AG04449 (cell line): ENCODE results near the gene TUBB4A.

Source experiments
- CTCF ChIA-PET: fragments of 350-600 bp; formaldehyde crosslinking; extraction: SDS; loops from one replicate; lab custom pipeline; 2021; ENCODE audit warnings: antibody characterized with exemption; lab: Yijun Ruan, JAX
- POLR2A ChIA-PET: fragments of 400-600, 350-600 bp; formaldehyde crosslinking; extraction: SDS; loops from one replicate; lab custom pipeline; 2020; ENCODE audit warnings: antibody characterized with exemption, inconsistent platforms; lab: Yijun Ruan, JAX
- DNase-seq: peaks from one replicate; pipeline ENCODE4 v3.0.0-alpha.2; 2010; ENCODE audit warnings: low read depth, low spot score
- H3K4me3 ChIP-seq: 2 replicates; pipeline ENCODE4 v1.5.1; 2011; ENCODE audit warnings: low read depth, mild to moderate bottlenecking, control low read depth, low read length
- TF ChIP-seq, protein P1 (sequence below): IDR thresholded peaks from one replicate; pipeline ENCODE4 v1.5.1; 2011; ENCODE audit warnings: mild to moderate bottlenecking, moderate library complexity, low read length, control low read depth, inconsistent platforms; ENCODE audit not compliant: insufficient read depth; ENCODE audit errors: missing control alignments

The TUBB4A gene

DNA sequence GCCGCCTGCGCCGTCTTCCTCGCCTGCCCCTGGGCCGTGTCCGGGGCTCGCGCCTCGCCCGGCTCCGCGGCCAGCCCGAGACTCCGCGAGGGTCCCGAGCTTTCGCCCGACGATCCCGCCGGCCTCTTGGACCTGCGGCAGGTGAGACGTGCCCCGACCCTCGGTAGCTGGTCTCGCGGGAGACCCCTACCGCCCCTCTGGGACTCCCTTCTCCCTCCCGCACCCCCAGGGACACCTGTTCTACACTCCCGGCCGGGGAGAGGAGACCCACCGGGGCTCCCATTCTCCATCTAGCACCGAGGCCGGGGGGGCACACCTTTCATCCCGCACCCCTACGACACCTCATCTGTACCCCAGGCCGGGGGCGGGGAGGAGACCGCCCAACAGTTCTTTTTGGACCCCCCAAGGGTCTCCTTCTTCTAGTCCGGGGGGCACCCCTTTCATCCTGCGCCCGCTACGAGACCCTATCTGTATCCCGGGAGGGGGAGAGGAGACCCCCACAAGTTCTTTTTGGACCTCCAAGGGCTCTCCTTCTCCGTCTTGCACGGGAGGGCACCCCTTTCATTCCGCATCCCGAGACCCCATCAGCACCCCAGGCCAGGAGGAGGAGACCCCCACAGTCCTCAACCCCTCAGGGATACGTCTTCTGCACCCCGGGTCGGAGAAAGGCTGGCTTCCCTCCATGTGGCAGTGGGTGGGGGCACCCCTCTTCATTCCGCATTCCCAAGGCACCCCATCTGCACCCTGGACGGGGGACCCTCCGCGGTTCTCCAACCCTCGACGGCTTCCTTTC is 29.2 kb upstream of the TUBB4A start:
- TF ChIP-seq, protein P1, sequence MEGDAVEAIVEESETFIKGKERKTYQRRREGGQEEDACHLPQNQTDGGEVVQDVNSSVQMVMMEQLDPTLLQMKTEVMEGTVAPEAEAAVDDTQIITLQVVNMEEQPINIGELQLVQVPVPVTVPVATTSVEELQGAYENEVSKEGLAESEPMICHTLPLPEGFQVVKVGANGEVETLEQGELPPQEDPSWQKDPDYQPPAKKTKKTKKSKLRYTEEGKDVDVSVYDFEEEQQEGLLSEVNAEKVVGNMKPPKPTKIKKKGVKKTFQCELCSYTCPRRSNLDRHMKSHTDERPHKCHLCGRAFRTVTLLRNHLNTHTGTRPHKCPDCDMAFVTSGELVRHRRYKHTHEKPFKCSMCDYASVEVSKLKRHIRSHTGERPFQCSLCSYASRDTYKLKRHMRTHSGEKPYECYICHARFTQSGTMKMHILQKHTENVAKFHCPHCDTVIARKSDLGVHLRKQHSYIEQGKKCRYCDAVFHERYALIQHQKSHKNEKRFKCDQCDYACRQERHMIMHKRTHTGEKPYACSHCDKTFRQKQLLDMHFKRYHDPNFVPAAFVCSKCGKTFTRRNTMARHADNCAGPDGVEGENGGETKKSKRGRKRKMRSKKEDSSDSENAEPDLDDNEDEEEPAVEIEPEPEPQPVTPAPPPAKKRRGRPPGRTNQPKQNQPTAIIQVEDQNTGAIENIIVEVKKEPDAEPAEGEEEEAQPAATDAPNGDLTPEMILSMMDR: no peak
- peak overlapping the region; percentile 71 for H3K4me3 ChIP-seq
- ChIA-PET CTCF (interaction anchor here (0.8 to 0.9 kb wide), 2 partner anchors 202 to 332 kb away, joined by 3 read pairs; no protein-coding TSS in a partner anchor), POLR2A (interaction anchor here (0.6 to 1.2 kb wide), 14 partner anchors 9 to 205 kb away, joined by 3 to 8 read pairs (median 4); partner anchors contain the start of gene KHSRP)
- no peak for DNase-seq

DNA sequence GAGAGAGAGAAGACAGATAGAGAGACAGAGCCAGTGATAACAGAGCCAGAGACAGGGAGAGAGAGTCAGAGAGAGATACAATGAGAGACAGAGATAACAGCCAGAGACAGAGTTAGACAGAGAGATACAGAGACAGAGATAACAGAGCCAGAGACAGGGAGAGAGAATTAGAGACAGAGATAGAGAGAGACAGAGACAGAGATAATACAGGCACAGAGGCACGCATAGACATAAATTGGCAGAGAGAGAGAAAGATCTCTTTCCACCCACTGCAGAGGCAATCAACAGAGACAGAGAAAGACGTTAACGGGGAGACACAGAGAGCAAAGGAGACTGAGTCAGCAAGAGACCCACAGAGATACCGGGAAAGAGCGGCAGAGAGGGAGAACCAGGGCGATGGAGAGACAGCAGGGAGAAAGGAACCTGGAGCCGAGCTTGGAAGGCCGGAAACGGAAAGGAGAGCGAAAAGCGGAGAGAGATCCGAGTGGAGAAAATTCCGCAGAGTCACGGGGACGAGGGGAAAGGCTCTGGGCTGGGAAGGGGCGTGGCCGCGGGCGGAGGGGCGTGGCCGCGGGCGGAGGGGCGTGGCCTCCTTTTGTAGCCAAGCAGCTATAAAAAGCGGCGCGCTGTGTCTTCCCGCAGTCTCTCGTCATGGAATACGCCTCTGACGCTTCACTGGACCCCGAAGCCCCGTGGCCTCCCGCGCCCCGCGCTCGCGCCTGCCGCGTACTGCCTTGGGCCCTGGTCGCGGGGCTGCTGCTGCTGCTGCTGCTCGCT is 28.5 kb upstream of the TUBB4A start, which contains the start of gene TNFSF9:
Gene TNFSF9, plus strand, starts transcription at position 641 of the 777 bp plus-strand sequence. Its CDS starts 11 bp downstream, at position 652.
- CTCF ChIA-PET: interaction anchor here (0.8 to 0.9 kb wide), 2 partner anchors 203 to 333 kb away, joined by 3 read pairs; no protein-coding TSS in a partner anchor
- TF ChIP-seq, protein P1: no peak
- peak; percentile 10 for DNase-seq
- POLR2A ChIA-PET: interaction anchor here (0.6 to 1.2 kb wide), 13 partner anchors 10 to 206 kb away, joined by 3 to 8 read pairs (median 4); partner anchors contain the start of gene KHSRP
- H3K4me3 ChIP-seq: peak within 1 kb of the TSS; percentile 71

GRCh38 chr19:6529937-6530385 is 27.9 kb upstream of the TUBB4A start:
- DNase-seq: no peak
- TF ChIP-seq, protein P1: no peak
- peak overlapping the region; percentile 71 for H3K4me3 ChIP-seq
- POLR2A ChIA-PET: interaction anchor here (0.9 to 1.2 kb wide), 6 partner anchors 9 to 206 kb away, joined by 3 to 7 read pairs (median 4); partner anchors contain the start of gene KHSRP
- CTCF ChIA-PET: no interaction called here

DNA sequence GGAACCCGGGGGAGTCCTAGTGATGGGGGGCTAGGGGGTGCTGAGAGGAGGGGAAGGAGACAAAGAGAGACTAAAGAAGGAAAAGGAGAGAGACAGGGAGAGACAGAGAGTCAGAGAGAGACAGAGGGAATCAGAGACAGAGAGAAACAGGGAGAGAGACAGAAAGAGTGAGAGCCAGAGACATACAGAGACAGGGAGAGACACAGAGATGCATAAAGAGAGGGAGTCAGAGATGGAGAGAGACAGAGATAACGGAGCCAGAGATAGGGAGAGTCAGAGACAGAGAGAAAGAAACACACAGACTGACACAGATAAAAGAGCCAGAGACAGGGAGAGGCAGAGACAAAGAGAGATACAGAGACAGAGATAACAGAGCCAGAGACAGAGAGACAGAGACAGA is 27.2 kb upstream of the TUBB4A start:
- H3K4me3 ChIP-seq: no peak overlapping the region
- POLR2A ChIA-PET: no interaction called here
- no peak for DNase-seq
- TF ChIP-seq, protein P1: no peak
- CTCF ChIA-PET: no interaction called here

GRCh38 chr19:6528544-6529121 is 26.5 kb upstream of the TUBB4A start:
- no peak overlapping the region for H3K4me3 ChIP-seq
- TF ChIP-seq, protein P1: no peak
- CTCF ChIA-PET: interaction anchor here (1.4 to 1.5 kb wide), 2 partner anchors 12 to 103 kb away, joined by 5 to 8 read pairs; no protein-coding TSS in a partner anchor

More at GRCh38 chr19:6528544-6529121, 26.5 kb upstream of the TUBB4A start:
- no peak for DNase-seq
- POLR2A ChIA-PET: interaction anchor here (0.6 kb wide), 1 partner anchor 10 kb away, joined by 3 read pairs; no protein-coding TSS in a partner anchor
